HT-29 (cell line): ENCODE data around the gene SMCP. TPM values are rescaled to one million over a fixed set of nuclear protein-coding genes. Genes with fewer than 3 reads are reported as not detected.

Experiments used
- DNase-seq: peaks from one replicate; pipeline ENCODE4 v3.0.0-alpha.2; 2015; ENCODE audit warnings: low spot score
- total RNA-seq: library from RNA; depleted of rRNA; stranded (reverse); fragments of >200 nt; shearing (Covaris generic); gene quantifications from 2 replicates; pipeline ENCODE4 v1.2.3, GENCODE V29; 2014; rRNA removed

The SMCP gene
- not detected in 2 replicates for total RNA-seq

GRCh38 chr1:152878042-152878441 is at the start of gene SMCP:
SMCP (plus strand) TSS chr1:152878322; CDS start chr1:152884423, 6,101 bp downstream.
- DNase-seq, result peak; percentile 49

- DNase-seq, result no peak
Observed at GRCh38 chr1:152836870-152837269, 41.3 kb upstream of the SMCP start.

DNA sequence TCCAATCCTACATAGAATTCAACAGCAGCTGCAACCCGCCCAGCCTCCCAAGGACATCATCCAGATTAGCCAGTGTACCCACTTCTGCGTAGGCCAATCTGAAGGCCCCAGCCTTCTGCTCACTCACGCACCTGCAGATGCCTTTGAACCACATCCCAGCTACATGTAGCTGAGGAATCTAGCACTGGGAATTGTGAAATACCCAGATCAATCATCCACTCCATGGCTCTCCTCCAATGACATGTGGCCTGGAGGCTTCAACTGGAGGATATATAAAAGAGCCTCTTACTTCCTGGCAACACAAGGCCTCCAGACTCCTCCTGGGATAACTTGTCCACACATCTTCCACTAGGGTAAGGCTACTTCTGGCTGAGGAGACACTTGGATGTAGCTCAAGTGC is 35.6 kb upstream of the SMCP start, which contains the start of gene LCE6A:
Gene LCE6A (plus strand): TSS at position 301 of the 400 bp plus-strand sequence. CDS start 665 bp downstream, outside the sequence.
- no peak for DNase-seq

DNA sequence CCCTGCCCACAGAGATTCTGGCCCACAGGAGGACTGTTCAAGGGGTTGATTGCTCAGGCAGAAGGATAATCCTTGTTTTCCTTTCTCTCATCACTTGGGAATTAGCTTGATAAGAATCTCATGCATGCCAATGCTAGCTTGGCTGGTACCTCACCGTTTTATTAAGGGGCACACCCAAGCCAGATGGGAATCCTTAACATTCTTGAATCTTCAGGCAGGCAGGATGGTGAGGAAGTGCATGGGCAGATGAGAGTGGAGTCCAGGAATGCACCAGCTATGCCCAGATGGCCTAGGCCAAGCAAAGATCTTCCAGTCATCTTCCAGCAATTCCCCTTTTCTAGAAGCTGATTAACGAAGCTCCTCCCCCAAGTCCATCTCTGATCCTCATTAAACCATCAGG is 22.5 kb upstream of the SMCP start:
- DNase-seq, result no peak

DNA sequence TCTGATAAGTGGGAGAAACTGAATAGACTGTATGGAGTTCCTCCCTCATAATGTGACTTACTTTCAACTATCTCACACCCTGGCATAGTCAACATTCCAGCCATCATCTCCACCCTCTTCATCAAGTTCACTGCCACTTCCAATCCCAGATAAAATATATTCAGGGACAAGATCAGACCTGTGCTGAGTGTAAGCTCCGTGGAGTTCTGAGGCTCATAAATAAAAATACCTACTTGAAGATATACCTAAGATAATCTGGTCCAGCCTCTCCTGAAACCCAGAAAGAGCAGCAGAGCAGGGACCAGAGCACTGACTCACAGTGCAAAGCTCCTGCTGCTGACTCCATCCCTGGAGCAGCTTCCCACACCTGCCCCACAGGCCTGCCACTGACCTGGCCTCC is 20.1 kb upstream of the SMCP start:
- DNase-seq, result no peak

GRCh38 chr1:152859696-152860095 is 18.4 kb upstream of the SMCP start, which contains the start of gene LCE7A:
LCE7A (plus strand) TSS chr1:152859996; CDS start chr1:152860698, 702 bp downstream.
- no peak for DNase-seq

- no peak for DNase-seq
Observed at GRCh38 chr1:152860129-152860528, 18.0 kb upstream of the SMCP start.

- DNase-seq, result no peak
Observed at GRCh38 chr1:152861374-152861773, 16.7 kb upstream of the SMCP start.

- DNase-seq, result no peak
Observed at GRCh38 chr1:152864443-152864842, 13.7 kb upstream of the SMCP start.

DNA sequence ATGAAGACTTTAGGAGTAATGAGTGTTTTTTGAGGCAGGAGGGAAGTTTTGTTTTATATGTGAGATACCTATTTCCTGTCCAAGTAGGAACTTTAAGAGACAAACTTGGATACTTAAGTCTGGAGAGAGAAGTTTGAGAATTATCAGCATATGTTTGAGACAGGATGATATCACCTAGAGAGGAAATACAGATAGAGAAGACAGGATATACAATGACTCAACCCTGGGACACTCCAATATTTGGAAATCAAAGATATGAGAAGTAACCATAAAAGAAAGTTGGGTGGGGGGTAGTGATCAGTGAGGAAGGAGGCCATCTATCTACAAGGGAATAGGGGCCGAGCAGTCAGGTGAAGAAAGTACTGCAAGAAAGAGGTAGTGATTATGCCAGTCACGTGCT is 11.8 kb upstream of the SMCP start:
- no peak for DNase-seq

DNA sequence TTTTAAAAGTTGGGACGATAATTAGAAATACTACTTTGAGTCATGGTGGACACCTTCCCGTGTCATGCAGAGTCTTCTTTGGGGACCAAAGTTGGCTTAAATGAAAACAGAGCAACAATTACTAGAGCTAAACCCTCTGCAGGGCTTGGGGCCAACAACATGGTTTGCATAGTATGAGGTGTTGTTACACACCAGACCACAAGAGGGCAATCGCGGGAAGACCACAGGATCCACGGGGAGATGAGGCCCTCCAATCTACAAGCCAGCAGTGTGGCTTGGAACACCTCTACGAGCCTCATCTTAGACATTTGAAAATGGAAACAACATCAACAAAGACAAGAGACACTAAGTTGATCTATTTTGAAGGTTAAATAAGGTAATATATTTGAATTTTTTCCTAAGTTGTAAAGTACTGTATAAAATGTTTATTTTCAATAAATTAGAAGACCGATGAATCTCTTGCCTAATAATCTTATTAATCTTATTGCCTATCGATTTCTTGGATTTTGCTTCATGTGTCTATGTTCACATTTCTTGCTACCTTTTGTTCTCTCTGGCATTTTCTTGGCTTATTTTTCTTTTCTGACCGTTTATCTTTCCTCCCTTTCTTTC is 8.2 kb upstream of the SMCP start:
- DNase-seq, result peak; percentile 84

GRCh38 chr1:152870831-152871730 is 7.0 kb upstream of the SMCP start:
- DNase-seq, result peak; percentile 67

DNA sequence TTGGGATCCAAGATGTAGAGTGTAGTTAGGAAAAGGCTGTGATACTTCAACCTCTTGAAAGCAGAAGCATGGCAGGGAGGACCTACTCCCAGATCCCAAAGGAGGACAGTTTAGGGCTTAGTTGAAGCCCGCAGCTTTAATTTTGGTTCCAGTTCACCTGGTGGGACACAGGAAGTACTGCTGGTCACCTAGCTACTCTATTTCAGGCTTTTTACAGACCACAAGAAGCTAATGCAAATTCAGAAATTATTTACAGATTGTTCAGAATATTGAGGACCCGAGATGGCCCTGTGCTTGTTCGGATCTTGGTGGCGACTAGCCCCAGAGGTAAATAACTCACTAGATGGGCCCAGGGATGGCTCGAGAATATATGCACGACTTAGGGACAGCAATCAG is 6.4 kb upstream of the SMCP start:
- no peak for DNase-seq

GRCh38 chr1:152873495-152873894 is 4.6 kb upstream of the SMCP start:
- DNase-seq, result no peak

DNA sequence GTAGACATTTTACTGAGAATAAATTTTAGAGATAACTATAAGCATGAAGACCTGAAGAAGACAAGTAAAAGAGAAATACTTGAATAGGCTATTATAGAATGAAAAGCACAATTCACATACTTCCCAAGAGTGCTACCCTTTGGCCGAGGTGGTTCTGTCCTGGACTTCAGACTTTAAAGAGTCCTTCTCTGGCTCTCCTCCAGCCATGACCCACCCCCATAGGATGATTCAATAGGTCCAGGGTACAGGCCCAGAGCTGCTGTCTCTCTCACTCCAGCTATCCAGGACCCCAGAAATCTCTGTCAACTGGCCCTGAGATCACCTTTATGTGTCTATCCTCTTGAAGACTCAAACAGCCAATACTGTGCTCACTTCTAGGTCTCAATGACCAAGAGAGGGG is 1.3 kb upstream of the SMCP start:
- DNase-seq, result peak; percentile 8

- no peak for DNase-seq
Observed at GRCh38 chr1:152879559-152880198, 1.6 kb downstream of the SMCP start.

GRCh38 chr1:152880316-152880715 is 2.2 kb downstream of the SMCP start:
- no peak for DNase-seq

DNA sequence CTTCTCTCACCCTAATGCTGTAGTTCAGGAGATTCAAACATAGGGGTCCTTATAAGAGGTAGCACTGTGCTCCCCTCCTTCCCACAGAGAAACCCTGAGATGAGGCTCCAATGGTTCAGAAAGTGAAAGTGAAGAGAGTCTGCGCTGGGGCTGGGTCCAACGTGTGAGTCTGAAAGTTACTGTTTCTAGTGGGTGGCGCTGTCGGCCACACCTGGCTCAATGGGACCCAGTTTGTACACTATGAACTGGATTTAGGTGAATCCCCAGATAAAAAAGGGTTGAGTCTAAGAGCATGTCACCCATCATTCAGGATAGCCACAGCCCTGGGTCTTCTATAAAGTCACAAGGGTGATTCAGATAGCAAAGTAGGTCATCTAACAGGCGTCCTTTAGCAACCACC is 2.8 kb downstream of the SMCP start:
- DNase-seq, result no peak

- no peak for DNase-seq
Observed at GRCh38 chr1:152884085-152884484, 6.0 kb downstream of the SMCP start.

DNA sequence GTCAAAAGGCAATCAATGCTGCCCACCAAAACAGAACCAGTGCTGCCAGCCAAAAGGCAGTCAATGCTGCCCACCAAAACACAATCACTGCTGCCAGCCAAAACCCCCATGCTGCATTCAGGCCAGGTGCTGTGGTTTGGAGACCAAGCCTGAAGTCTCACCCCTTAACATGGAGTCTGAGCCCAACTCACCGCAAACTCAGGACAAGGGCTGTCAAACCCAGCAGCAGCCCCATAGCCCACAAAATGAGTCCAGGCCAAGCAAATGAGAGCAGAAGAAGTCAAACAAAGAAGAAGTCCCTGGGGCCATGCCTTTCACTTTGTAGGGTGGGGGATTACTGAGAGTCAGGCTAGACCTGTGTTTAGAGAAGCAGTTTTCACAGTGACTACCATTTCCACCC is 6.4 kb downstream of the SMCP start:
- no peak for DNase-seq

- DNase-seq, result no peak
Observed at GRCh38 chr1:152884966-152885624, 7.0 kb downstream of the SMCP start.

DNA sequence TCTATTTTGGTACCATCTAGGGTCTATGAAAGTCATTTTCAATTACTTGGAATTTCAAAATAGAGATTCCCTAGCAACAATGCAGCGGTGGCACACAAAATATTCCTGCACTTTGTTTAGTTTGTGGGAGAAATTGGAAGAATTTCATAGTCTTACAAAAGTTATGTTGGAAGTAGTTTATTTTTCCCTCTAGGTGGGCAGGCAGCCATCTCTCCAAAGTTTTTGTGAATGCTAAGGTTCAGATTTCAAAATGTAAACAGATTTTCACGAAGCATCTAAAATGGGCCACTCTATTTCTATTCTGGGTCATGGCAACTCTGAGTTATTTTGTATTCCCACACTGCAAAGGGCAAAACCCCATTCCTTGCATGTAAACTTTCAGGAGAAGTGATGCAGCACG is 8.0 kb downstream of the SMCP start:
- DNase-seq, result no peak
